Stimulated activated CD8-positive, alpha-beta memory T cell treated with anti-CD3 and anti-CD28 coated beads, Interleukin-4, amount 100 ng/mL, for 24 hours (primary cell): ENCODE results near the gene ANKRD2.
A peak's percentile ranks its signal among the peaks of the same experiment; 100 is the strongest.
"Not testable (repeated sequence)": the region's sequence is repeated elsewhere in the genome, so short reads cannot be mapped to it uniquely, and the experiment has no call there.

Experiments
- DNase-seq: peaks from one replicate; pipeline ENCODE4 v3.0.0-alpha.2; 2020; ENCODE audit warnings: low read depth

Gene ANKRD2

GRCh38 chr10:97571622-97572021 lies 957 bp upstream of the ANKRD2 start:
- no peak for DNase-seq

- DNase-seq: no peak
Measured at GRCh38 chr10:97573021-97573420, 442 bp downstream of the ANKRD2 start.

DNA sequence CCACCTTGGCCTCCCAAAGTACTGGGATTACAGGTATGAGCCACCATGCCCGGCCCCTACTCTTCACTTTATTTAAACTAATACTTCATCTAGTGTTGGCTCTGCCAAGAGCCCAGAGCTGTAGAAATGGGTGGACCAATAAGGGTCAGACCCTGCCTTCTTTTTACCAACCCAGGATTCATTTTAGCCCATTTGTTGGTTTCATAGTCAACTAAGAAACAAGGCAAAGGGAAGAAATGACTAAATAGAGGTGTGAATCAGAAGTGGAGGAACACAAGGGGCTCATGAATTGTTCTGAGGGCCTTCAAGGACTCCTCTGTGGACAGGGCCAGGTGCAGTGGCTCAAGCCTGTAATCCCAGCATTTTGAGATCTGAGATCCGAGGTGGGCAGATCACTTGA lies 1.1 kb downstream of the ANKRD2 start:
- no peak for DNase-seq

- DNase-seq: no peak
Measured at GRCh38 chr10:97574374-97575126, 2.0 kb downstream of the ANKRD2 start.

DNA sequence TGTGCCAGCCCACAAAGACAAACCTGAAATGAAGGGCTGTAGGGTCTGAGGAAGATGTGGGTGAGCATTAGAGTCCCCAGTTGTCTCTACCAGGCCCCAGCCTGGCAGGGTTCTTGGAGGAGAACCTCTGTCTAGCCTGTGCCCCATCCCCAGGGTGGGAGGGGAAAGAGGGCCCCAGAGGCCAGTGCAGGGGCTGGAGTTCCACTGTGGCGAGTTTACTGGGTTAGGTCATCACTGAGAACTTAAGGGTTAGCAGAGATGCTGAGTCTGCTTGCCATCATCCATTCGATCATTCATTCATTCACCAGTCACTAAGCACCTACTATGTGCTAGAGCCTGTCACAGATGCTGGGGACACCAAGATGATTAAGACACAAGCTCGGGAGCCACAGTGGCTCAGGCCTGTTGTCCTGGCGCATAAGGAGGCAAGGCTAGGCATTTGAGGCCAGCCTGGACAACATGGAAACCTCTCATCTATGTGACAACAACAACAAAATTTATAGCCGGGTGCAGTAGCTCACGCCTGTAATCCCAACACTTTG lies 2.6 kb downstream of the ANKRD2 start:
- no peak for DNase-seq

- not testable (repeated sequence) for DNase-seq
Measured at GRCh38 chr10:97576487-97576886, 3.9 kb downstream of the ANKRD2 start.

GRCh38 chr10:97577701-97578100 lies 5.1 kb downstream of the ANKRD2 start:
- DNase-seq: no peak

DNA sequence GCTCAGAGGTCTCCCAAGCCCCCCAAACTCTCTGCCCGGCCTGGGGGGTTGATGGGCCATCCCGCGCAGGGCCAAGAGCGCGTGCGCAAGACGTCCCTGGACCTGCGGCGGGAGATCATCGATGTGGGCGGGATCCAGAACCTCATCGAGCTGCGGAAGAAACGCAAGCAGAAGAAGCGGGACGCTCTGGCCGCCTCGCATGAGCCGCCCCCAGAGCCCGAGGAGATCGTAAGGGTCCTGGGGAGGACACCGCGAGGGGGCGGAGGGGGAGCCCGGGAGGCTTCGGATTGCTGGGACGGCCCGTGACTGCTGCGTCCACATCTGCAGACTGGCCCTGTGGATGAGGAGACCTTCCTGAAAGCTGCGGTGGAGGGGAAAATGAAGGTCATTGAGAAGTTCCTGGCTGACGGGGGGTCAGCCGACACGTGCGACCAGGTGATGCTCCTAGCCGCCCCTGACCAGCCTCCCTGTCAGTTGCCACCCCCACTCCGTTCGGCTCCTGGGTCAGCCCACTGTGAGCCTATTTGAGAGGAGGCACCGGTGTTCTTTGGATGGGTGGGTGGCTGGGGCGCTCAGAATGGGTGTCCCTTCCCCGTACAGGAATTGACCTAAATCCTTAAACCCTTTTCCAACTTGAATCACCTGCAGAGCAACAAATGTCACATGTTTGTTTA lies 5.7 kb downstream of the ANKRD2 start:
- DNase-seq: no peak

DNA sequence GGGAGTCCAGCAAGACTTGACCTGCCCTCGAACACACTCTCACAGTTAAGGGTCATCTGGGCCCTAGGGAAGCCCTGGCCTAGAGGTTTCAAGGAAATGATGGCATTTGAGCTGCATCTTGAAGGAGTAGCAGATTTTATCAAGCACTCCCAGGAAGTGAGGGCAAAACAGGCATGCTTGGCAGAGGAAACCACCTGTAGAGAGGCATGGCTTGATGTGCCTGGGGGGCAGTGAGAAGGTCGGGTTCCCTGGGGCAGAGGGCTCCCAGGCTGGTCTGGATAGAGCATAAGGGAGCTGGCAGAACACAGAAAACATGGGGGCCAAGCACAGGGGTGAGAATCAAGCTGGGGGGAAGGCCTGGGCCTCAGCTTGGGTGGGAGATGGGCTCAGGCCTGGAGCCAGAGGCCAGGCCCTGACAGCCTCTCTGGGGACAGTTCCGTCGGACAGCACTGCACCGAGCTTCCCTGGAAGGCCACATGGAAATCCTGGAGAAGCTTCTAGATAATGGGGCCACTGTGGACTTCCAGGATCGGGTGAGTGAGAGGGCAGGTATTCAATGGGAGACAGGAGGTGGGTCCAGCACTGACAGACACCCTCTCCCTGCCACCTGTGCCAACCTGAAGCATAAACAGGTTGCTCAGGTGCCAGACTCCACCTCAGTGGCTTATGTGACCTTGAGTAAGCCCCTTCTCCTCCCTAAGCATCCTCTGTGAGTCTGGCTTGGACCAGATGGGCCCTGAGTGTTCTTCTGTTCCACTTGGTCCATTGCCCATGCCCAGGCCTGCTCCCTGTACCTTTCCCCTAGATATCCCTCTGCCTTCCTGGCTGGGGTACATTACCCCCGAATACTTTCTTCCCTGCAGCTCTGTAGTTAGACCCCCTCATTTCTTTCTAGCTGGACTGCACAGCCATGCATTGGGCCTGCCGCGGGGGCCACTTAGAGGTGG lies 8.1 kb downstream of the ANKRD2 start:
- no peak for DNase-seq

GRCh38 chr10:97582169-97582568 lies 9.6 kb downstream of the ANKRD2 start:
- no peak for DNase-seq

DNA sequence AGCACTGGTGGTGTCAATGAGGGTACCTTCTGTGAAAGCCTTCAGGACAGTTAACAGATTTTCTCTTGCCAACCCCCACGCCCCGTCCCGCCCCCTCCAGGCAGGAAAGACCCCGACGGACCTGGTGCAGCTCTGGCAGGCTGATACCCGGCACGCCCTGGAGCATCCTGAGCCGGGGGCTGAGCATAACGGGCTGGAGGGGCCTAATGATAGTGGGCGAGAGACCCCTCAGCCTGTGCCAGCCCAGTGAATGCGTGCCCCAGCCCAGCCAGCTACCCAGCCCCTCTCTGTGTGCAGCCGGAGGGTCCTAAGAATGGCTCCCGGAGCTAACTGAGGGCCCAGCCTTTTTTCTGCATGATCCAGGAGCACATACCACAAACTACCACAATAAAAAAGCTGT lies 10.9 kb downstream of the ANKRD2 start:
- DNase-seq: no peak

DNA sequence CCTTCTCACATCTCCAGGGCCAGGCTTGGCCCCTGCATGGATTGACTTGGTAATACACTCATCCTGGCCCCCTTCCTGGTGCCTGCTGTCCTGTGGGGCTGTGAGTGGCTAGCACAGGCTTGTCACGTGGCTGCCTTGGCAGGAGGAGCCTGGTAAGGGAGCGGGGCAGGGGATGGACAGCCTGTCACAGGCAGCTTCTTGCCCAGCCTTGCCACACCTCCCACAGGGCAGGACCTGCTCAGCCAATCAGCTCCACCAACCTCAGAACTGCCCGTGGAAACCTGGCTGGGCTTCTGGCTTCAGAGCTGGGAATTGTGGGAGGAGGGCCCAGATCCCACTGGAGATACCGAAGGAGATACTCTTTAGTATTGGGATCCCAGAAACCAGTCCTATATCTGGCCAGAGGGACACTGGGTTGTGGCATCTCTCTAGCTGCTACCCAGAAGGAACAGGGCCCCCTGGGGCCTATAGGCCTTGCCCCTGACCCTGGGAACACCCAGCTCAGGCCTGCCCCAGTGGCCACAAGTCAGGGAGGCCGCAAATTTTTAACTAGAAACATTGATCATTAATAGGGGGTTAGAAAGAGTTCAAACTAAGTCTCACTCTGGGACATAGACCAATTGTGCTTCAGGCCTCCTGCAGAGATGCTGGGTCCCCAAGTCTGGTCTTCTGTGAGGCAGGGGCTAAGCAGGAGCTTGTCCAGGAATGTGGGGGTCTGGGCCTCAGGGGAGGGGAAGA lies 11.7 kb downstream of the ANKRD2 start, which contains the start of gene HOGA1:
HOGA1 (plus strand) TSS at position 330 of the 738 bp plus-strand sequence; CDS start at position 645, 315 bp downstream.
- no peak for DNase-seq

- no peak for DNase-seq
Measured at GRCh38 chr10:97584798-97585438, 12.3 kb downstream of the ANKRD2 start.

GRCh38 chr10:97585439-97585811 lies 12.8 kb downstream of the ANKRD2 start:
- DNase-seq: no peak

DNA sequence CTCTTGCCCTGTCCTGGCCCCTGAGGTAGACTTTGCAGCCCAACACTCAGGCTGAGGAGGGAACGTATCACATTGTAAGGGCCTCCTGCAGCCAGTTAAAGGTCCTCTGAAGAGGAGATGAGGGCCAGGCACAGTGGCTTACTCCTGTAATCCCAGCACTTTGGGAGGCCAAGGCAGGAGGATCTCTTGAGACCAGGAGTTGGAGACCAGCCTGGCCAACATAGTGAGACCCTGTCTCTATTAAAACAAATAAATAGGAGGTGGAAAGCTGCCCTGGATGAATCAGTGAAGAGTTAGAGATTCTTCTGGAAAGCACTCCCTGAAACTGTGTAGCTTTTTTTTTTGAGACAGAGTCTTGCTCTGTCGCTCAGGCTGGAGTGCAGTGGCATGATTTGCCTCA lies 14.6 kb downstream of the ANKRD2 start:
- no peak for DNase-seq

GRCh38 chr10:97589479-97589878 lies 16.9 kb downstream of the ANKRD2 start, which contains the start of gene C10orf62:
TSS of gene C10orf62 (plus strand) at chr10:97589721. CDS start at chr10:97589898, 177 bp downstream.
- DNase-seq: no peak

- DNase-seq: peak; percentile 8
Measured at GRCh38 chr10:97590082-97590747, 17.6 kb downstream of the ANKRD2 start.

GRCh38 chr10:97590748-97591495 lies 18.3 kb downstream of the ANKRD2 start:
- no peak for DNase-seq

- DNase-seq: no peak
Measured at GRCh38 chr10:97593421-97593820, 20.8 kb downstream of the ANKRD2 start.
